NCI-H2227 (cell line): Measurements from ENCODE around the gene PSAT1.

ENCODE experiments used
- DNase-seq: peaks from one replicate; lab custom pipeline; 2025; ENCODE audit not compliant: unreplicated experiment; lab: John Stamatoyannopoulos, UW

PSAT1 gene

GRCh38 chr9:78365748-78366697 is 69.1 kb downstream of the PSAT1 start:
- peak; percentile 35 for DNase-seq

GRCh38 chr9:78366827-78367226 is 69.9 kb downstream of the PSAT1 start:
- DNase-seq: peak; percentile 1

GRCh38 chr9:78368236-78368635 is 71.3 kb downstream of the PSAT1 start:
- no peak for DNase-seq

GRCh38 chr9:78369639-78370219 is 72.8 kb downstream of the PSAT1 start:
- DNase-seq: peak; percentile 16

GRCh38 chr9:78370991-78371390 is 74.1 kb downstream of the PSAT1 start:
- DNase-seq: no peak

GRCh38 chr9:78371981-78372380 is 75.1 kb downstream of the PSAT1 start:
- DNase-seq: no peak
